A673 (cell line): ENCODE measurements around the gene RNF17. TPM values are rescaled to one million over a fixed set of nuclear protein-coding genes. Genes with fewer than 3 reads are reported as not detected.

Experiments used
- BruUV-seq: library from RNA; stranded (reverse); fragments of 400-500 nt; replicated peaks from 2 replicates; lab custom pipeline; 2021; lab: Mats Ljungman, UMichigan
- CTCF ChIA-PET: fragments of 300-600 bp; sonication (Branson Sonifier 250); formaldehyde crosslinking; loops from one replicate; lab custom pipeline; 2022; ENCODE audit warnings: antibody characterized with exemption; lab: Charles Lee
- POLR2A ChIA-PET: fragments of 300-600 bp; sonication (Branson Sonifier 250); formaldehyde crosslinking; loops from one replicate; lab custom pipeline; 2022; ENCODE audit warnings: antibody characterized with exemption; ENCODE audit not compliant: low non-redundant PET; lab: Charles Lee
- DNase-seq: peaks from one replicate; pipeline ENCODE4 v3.0.0-alpha.2; 2015; ENCODE audit warnings: low spot score
- H3K27ac ChIP-seq: fragments of 200-600 bp; sonication (generic); 2 replicates; pipeline ENCODE4 v1.5.1; 2016; ENCODE audit warnings: mixed run types, low read depth, mild to moderate bottlenecking, mixed read lengths, antibody characterized with exemption, low read length; ENCODE audit not compliant: poor library complexity, severe bottlenecking
- H3K27me3 ChIP-seq: fragments of 200-600 bp; sonication (generic); replicated peaks from 2 replicates; pipeline ENCODE4 v1.6.1; 2017; ENCODE audit warnings: mixed run types, low read depth, mild to moderate bottlenecking, mixed read lengths, antibody characterized with exemption, low read length; ENCODE audit not compliant: insufficient read depth, poor library complexity
- H3K36me3 ChIP-seq: fragments of 200-600 bp; sonication (generic); 2 replicates; pipeline ENCODE4 v1.6.1; 2016; ENCODE audit warnings: mixed run types, mild to moderate bottlenecking, mixed read lengths, antibody characterized with exemption, low read length; ENCODE audit not compliant: insufficient read depth, poor library complexity, severe bottlenecking
- H3K4me1 ChIP-seq: fragments of 200-600 bp; sonication (generic); 2 replicates; pipeline ENCODE4 v1.6.1; 2017; ENCODE audit warnings: mixed run types, mild to moderate bottlenecking, mixed read lengths, antibody characterized with exemption, low read length; ENCODE audit not compliant: insufficient read depth, poor library complexity, severe bottlenecking
- H3K4me3 ChIP-seq: fragments of 200-600 bp; sonication (generic); 2 replicates; pipeline ENCODE4 v1.5.1; 2016; ENCODE audit warnings: low read depth, mixed run types, mild to moderate bottlenecking, mixed read lengths, low read length; ENCODE audit not compliant: poor library complexity, severe bottlenecking
- H3K9me3 ChIP-seq: fragments of 200-600 bp; sonication (generic); 2 replicates; pipeline ENCODE4 v1.6.1; 2016; ENCODE audit warnings: mixed run types, low read depth, mild to moderate bottlenecking, mixed read lengths, antibody characterized with exemption, low read length; ENCODE audit not compliant: poor library complexity, severe bottlenecking
- CTCF ChIP-seq: fragments of 300-800, 200-600 bp; sonication (generic); conservative IDR thresholded peaks from 2 replicates; pipeline ENCODE4 v1.5.1; 2017; ENCODE audit warnings: low read depth, mild to moderate bottlenecking, antibody characterized with exemption, low read length, moderate library complexity, mixed read lengths
- EZH2 ChIP-seq: fragments of 200-600 bp; sonication (generic); IDR thresholded peaks from 2 replicates; pipeline ENCODE4 v1.6.1; 2017; ENCODE audit warnings: borderline replicate concordance, low read depth, mild to moderate bottlenecking, mixed read lengths, antibody characterized with exemption, low read length; ENCODE audit not compliant: poor library complexity, severe bottlenecking
- intact Hi-C: fragments of 100-400 bp; cut with micrococcal nuclease; formaldehyde crosslinking; loops from one replicate; pipeline ENCODE4 v1.10.0; 2022; ENCODE audit not compliant: unreplicated experiment
- total RNA-seq: library from RNA; stranded (reverse); gene quantifications from 2 replicates; pipeline ENCODE4 v1.2.3, GENCODE V29; 2021

RNF17 gene
- total RNA-seq, 1 experiment from 2014 or later = not detected

DNA sequence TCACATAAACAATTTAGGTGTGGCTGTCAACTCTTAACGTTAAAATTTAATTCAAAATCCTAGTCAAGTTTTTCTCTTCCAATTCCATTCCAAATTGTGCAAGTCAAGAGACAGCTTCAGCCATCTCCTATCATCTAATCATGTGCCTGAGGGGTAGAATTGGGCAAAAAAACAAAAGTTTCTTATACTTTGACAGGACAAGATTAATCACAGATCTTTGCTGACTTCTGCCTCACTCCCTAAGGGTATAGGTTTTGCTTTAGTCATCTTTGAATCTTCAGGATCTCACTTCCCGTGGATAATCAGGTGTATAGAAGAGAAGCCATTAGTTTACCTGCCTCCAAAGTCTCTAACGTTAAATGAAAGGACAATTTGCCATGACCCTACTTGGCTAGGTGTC lies 24.6 kb downstream of the RNF17 start:
- Histone ChIP-seq H3K9me3 (no peaks in the 10 kb centered on the region), H3K27ac (no peak overlapping the region), H3K4me3 (no peak overlapping the region), H3K4me1 (no peaks in the 10 kb centered on the region), H3K36me3 (no peaks in the 10 kb centered on the region), H3K27me3 (peaks cover 20% of the 10 kb centered on the region)
- DNase-seq = no peak
- POLR2A ChIA-PET = no interaction called here
- no TSS peak for BruUV-seq
- TF ChIP-seq CTCF (no peak), EZH2 (no peak)
- CTCF ChIA-PET = no interaction called here
- intact Hi-C loops = no loop called here

- DNase-seq = no peak
- intact Hi-C loops = no loop called here
- Histone ChIP-seq H3K4me1 (no peaks in the 10 kb centered on the region), H3K27me3 (peaks cover 21% of the 10 kb centered on the region), H3K36me3 (no peaks in the 10 kb centered on the region), H3K9me3 (no peaks in the 10 kb centered on the region), H3K27ac (no peak overlapping the region), H3K4me3 (no peak overlapping the region)
- ChIA-PET POLR2A (no interaction called here), CTCF (no interaction called here)
- TF ChIP-seq CTCF (no peak), EZH2 (no peak)
- BruUV-seq = no TSS peak
Observed at GRCh38 chr13:24802074-24802473, 38.1 kb downstream of the RNF17 start.

- intact Hi-C loops = no loop called here
- no TSS peak for BruUV-seq
- CTCF ChIA-PET = no interaction called here
- no peak for TF ChIP-seq EZH2
- no peak for TF ChIP-seq CTCF
- Histone ChIP-seq H3K27me3 (peaks cover 6% of the 10 kb centered on the region), H3K4me3 (no peak overlapping the region), H3K4me1 (no peaks in the 10 kb centered on the region), H3K9me3 (no peaks in the 10 kb centered on the region), H3K36me3 (no peaks in the 10 kb centered on the region), H3K27ac (no peak overlapping the region)
- POLR2A ChIA-PET = no interaction called here
- no peak for DNase-seq
Observed at GRCh38 chr13:24821207-24821606, 57.2 kb downstream of the RNF17 start.
